Measurements from ENCODE around the gene TOGARAM2. TPM values are rescaled to one million over a fixed set of nuclear protein-coding genes. Genes with fewer than 3 reads are reported as not detected.

The TOGARAM2 gene
- total RNA-seq, 5 donors from 2014 or later (not counting 1 experiment from before 2014, with no cell fraction given): 1.7 to 5.2 (median 2.7) TPM

GRCh38 chr2:29100564-29100963 lies 119.5 kb downstream of the TOGARAM2 start:
- Mint-ChIP-seq H3K27me3 (peaks cover 0 to 2% of the 10 kb centered on the region in 2 donors), H3K4me1 (peaks cover 0 to 2% (median 0%) of the 10 kb centered on the region in 3 donors), H3K36me3 (no peaks in the 10 kb centered on the region), H3K9me3 (no peaks in the 10 kb centered on the region), H3K4me3 (no peak overlapping the region), H3K27ac (no peak overlapping the region)
- no peaks in the 10 kb centered on the region for H3K36me3 ChIP-seq (ENCODE audit: control insufficient read depth in 2 of 2, extremely low read depth in 1 of 2, insufficient read depth in 1 of 2, low read length in 1 of 2)
- no peak overlapping the region for H3K27ac ChIP-seq (ENCODE audit: low read length)
- H3K4me3 ChIP-seq (ENCODE audit: control insufficient read depth in 1 of 2, extremely low read depth in 1 of 2, low read length in 1 of 2): no peak overlapping the region
- ChIA-PET POLR2A (no interaction called here), CTCF (no interaction called here)
- no peaks in the 10 kb centered on the region for H3K9me3 ChIP-seq
- no peaks in the 10 kb centered on the region for H3K27me3 ChIP-seq (replicated peaks in 1 of 2; ENCODE audit: control insufficient read depth in 2 of 2, extremely low read depth in 1 of 2, insufficient read depth in 2 of 2, low read length in 1 of 2)
- ATAC-seq (replicated peaks in 1 of 4) (no peak), DNase-seq (no peak)
- H3K4me1 ChIP-seq (ENCODE audit: control insufficient read depth in 1 of 2, extremely low read depth in 1 of 2, insufficient read depth in 2 of 2, low read length in 2 of 2): no peaks in the 10 kb centered on the region
- WGBS (ENCODE audit: insufficient coverage): 100% methylated on average over 1 of the region's 1 CpG

Other genes starting within 250 kb of the TOGARAM2 start
- 100 to 1,000 TPM; 182 to 233 (median 190) TPM for gene PPP1CB, start 229.5 kb upstream of the TOGARAM2 start, total RNA-seq
- gene SPDYA, start 170.5 kb upstream of the TOGARAM2 start, total RNA-seq: 10 to 100 TPM in 2 of 5 donors, 1 to 10 TPM in 3; 2.2 to 13.3 (median 3.0) TPM
- gene TRMT61B, start 111.0 kb upstream of the TOGARAM2 start, total RNA-seq: 10 to 100 TPM; 14.8 to 20.4 (median 17.0) TPM
- 10 to 100 TPM; 58.0 to 68.4 (median 62.9) TPM for gene WDR43, start 86.6 kb upstream of the TOGARAM2 start, total RNA-seq
- gene PCARE, start 93.2 kb downstream of the TOGARAM2 start, total RNA-seq: not detected
- gene CLIP4, start 134.1 kb downstream of the TOGARAM2 start, total RNA-seq: 10 to 100 TPM; 38.4 to 54.2 (median 47.7) TPM